GM19023 (cell line): Measurements from ENCODE around the gene CD164.
"Not testable (repeated sequence)": the region's sequence is repeated elsewhere in the genome, so short reads cannot be mapped to it uniquely, and the experiment has no call there.

Source experiments
- ATAC-seq: cut with Tn5 transposase; IDR thresholded peaks from one replicate; pipeline ENCODE4 v1.9.1; 2021; ENCODE audit warnings: mild to moderate bottlenecking, moderate library complexity; ENCODE audit not compliant: unreplicated experiment

CD164 gene

GRCh38 chr6:109377717-109378116 is 4.5 kb downstream of the CD164 start:
- ATAC-seq: no peak

- ATAC-seq: no peak
Observed at GRCh38 chr6:109374326-109374892, 7.9 kb downstream of the CD164 start.

- ATAC-seq: peak; percentile 96
Observed at GRCh38 chr6:109373762-109374161, 8.5 kb downstream of the CD164 start.

GRCh38 chr6:109373331-109373730 is 8.9 kb downstream of the CD164 start:
- ATAC-seq: no peak

- ATAC-seq: no peak
Observed at GRCh38 chr6:109372130-109372529, 10.1 kb downstream of the CD164 start.

- ATAC-seq: no peak
Observed at GRCh38 chr6:109370792-109371191, 11.5 kb downstream of the CD164 start.

- ATAC-seq: no peak
Observed at GRCh38 chr6:109370336-109370735, 11.9 kb downstream of the CD164 start.

GRCh38 chr6:109369728-109370127 is 12.5 kb downstream of the CD164 start:
- ATAC-seq: no peak

GRCh38 chr6:109364382-109365078 is 17.7 kb downstream of the CD164 start:
- ATAC-seq: not testable (repeated sequence)

- ATAC-seq: no peak
Observed at GRCh38 chr6:109363753-109364152, 18.5 kb downstream of the CD164 start.

GRCh38 chr6:109362102-109362884 is 20.0 kb downstream of the CD164 start:
- ATAC-seq: no peak

GRCh38 chr6:109360791-109361190 is 21.5 kb downstream of the CD164 start:
- ATAC-seq: no peak

- ATAC-seq: no peak
Observed at GRCh38 chr6:109360281-109360680, 22.0 kb downstream of the CD164 start.

GRCh38 chr6:109359248-109359647 is 23.0 kb downstream of the CD164 start:
- no peak for ATAC-seq

GRCh38 chr6:109358204-109358603 is 24.1 kb downstream of the CD164 start:
- ATAC-seq: no peak

- no peak for ATAC-seq
Observed at GRCh38 chr6:109356237-109356636, 26.0 kb downstream of the CD164 start.

GRCh38 chr6:109351231-109352130 is 30.8 kb downstream of the CD164 start:
- no peak for ATAC-seq

- ATAC-seq: no peak
Observed at GRCh38 chr6:109349419-109349987, 32.8 kb downstream of the CD164 start.

- ATAC-seq: no peak
Observed at GRCh38 chr6:109348226-109348625, 34.0 kb downstream of the CD164 start.

GRCh38 chr6:109347779-109348178 is 34.5 kb downstream of the CD164 start:
- ATAC-seq: no peak

- no peak for ATAC-seq
Observed at GRCh38 chr6:109345986-109346385, 36.3 kb downstream of the CD164 start.
